ENCODE results near the gene NFKB1.

DNA sequence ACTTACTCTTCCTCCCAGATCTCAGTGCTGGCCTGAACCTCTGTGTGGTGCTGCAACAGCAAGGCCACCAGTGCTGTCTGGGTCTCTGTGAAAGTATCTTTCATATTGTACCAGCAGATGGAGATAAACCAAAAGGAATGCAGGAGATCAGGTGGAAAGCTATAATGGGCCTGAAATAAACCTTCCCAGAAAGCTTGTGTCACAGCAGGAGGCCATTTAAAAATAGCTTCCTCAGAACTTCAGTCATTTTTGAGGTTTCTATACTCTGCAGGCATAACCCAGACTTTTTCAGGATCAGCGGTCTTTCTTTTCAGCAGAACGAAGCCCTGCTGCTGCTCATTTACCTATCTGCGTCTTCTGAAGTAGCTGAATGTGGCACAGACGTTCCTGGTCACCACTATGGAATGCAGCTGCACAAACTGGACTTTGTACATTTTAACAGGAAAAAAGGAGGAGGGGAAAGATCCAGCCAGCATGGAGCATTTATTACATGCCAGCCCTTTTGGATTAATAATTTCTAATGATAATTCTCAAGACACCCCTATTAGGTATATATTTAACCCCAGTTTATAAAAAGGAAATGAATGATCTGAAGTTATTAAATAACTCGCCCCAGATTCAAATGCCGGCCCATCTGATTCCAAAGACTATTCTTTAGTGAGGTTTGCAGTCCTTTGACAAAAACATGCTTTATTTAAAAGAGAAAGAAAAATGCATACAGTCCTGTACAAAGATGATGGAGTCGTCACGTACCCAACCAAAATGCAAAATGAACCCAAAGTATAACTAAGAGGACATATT, 119.7 kb downstream of the NFKB1 start:
- TF ChIP-seq POLR2A (IDR thresholded peaks at IDR 0.05; ENCODE audit: low read depth, low read length) (no peak), EZH2 (IDR thresholded peaks at IDR 0.05; ENCODE audit: borderline replicate concordance, control insufficient read depth, low read depth, low read length) (no peak), SRF (IDR thresholded peaks at IDR 0.05; ENCODE audit: low read depth in 2 of 2, low read length in 2 of 2) (no peak), NR2F1 (conservative IDR thresholded peaks at IDR 0.05) (no peak), NFYB (IDR thresholded peaks at IDR 0.05; ENCODE audit: insufficient read depth, low read depth, low read length) (no peak), JUNB (IDR thresholded peaks at IDR 0.05) (no peak), HCFC1 (IDR thresholded peaks at IDR 0.05; ENCODE audit: low read length) (no peak), POLR2AphosphoS5 (IDR thresholded peaks at IDR 0.05; ENCODE audit: low read length) (no peak)
- TF ChIP-seq, protein P1, sequence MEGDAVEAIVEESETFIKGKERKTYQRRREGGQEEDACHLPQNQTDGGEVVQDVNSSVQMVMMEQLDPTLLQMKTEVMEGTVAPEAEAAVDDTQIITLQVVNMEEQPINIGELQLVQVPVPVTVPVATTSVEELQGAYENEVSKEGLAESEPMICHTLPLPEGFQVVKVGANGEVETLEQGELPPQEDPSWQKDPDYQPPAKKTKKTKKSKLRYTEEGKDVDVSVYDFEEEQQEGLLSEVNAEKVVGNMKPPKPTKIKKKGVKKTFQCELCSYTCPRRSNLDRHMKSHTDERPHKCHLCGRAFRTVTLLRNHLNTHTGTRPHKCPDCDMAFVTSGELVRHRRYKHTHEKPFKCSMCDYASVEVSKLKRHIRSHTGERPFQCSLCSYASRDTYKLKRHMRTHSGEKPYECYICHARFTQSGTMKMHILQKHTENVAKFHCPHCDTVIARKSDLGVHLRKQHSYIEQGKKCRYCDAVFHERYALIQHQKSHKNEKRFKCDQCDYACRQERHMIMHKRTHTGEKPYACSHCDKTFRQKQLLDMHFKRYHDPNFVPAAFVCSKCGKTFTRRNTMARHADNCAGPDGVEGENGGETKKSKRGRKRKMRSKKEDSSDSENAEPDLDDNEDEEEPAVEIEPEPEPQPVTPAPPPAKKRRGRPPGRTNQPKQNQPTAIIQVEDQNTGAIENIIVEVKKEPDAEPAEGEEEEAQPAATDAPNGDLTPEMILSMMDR (IDR thresholded peaks at IDR 0.05 in 2 of 3, conservative IDR thresholded peaks at IDR 0.05 in 1 of 3; ENCODE audit: control insufficient read depth in 2 of 3, extremely low read depth in 1 of 3, insufficient read depth in 1 of 3, low read depth in 3 of 3, low read length in 3 of 3) = peak; percentile 30 to 51 (median 45); a peak in 5 of 6 replicates
